Activated naive CD4-positive, alpha-beta T cell (primary cell): ENCODE measurements around the gene PRKCB.

Source experiments
- DNase-seq, 4 experiments: peaks; one replicate each; lab custom pipeline; 2025; lab: John Stamatoyannopoulos, UW

PRKCB gene

DNA sequence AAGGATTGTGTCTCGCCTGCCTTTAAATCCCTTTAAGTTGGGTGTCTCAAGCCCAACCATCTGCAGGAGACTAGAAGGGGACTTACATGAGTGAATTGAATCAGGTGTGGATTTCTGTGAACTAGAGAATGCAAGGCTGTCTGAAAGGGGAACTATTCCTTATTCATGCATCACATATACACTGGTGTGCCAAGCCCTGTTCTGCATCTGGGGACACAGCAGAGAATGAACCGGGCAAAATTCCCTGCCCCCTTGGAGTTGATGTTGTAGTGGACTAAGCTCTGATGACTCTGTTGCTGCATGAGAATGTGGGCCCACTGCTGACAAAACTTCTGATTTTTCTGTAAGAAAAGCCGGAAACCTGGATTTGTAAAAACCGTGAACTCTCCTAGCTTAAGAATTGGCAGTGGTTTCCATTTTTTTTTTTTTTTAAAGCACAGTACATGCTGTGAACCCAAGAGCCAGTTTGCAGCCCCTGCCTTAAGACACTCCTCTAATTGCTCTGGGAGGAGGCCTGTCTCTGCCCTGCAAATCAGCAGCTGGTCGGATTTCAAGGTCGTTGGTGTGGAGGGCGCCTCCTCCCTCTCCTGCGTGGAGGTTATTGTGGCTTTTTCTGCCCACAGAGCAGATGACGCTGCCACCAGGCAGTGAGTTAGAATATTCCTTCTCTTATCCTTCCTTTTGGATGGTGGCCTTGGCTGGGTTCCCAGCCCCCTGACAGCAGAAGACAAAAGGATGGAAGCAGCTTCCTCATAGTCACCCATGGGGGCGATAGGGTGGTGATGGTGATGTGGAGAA, 131.0 kb downstream of the PRKCB start:
- DNase-seq = no peak

DNA sequence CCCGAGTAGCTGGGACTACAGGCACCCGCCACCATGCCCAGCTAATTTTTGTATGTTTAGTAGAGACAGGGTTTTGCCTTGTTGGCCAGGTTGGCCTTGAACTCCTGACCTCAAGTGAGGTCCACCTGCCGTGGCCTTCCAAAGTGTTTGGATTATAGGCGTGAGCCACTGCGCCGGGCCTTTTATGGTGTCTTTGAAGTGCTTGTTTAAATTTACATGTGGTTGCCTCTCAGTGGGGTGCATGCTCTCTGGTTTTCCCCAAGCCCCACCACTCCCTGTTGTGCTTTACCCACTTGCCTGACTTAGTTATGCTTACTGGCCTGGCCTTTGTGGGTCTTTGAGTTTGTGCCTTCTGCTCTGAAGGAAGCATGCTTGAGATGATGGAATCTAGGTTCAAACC, 132.0 kb downstream of the PRKCB start:
- no peak for DNase-seq

DNA sequence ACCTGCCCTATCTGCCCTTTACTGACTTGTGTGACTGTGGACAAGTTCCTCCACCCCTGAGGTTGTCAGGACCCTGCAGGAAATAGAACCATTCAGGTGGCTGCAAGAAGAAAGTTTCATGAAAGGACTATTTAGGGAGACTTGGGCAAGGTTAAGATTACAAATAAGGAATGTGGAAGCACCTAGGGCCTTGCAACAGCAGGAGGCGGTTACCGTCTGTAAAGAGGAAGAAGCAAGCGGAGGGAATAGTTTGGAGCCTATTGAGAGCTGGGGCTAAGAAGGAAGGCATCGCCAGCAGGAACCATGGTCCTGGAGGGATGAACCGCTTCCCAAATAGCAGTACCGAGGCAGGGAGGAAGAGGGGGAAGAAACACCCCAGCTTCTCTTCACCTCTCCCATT, 132.4 kb downstream of the PRKCB start:
- no peak for DNase-seq

DNA sequence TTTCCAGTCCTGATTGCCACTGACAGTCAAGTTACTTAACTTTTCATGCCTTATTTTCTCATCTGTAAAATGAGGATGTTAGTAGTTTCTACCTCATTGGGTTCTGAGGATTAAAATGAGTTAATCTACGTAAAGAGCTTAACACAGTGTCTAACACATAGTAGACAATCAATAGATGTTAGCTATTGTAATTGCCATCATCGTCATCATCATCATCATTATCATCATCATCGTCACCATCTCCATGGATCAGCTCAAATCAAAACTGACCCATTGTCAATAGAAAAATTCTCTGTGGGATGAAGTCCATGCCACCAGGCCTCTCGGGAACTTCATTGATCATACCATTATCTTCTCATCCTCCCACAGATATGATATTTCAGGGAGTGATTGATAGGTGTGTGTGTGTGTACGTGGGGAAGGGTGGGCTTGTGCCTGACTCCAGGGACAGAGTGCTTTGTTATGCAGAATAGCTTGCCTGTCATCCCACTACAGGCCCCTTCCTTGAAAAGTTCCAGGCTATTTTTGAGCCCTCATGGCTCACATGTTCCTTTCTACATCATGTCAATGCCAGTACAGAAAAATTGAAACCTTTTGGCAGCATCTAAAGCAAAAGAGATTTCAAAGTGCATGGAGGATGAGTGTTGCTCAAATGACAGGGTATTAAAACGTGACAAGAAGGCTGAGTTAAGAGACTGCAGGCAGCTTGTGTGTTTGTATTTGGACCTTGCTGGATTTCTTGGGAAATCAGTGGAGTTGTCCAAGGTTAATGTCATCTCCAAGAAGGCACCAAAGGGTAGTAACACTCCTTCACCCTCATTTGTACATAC, 133.9 kb downstream of the PRKCB start:
- DNase-seq = no peak

GRCh38 chr16:23974223-23974622, 138.4 kb downstream of the PRKCB start:
- DNase-seq = no peak

- no peak for DNase-seq
Measured at GRCh38 chr16:23975293-23975692, 139.5 kb downstream of the PRKCB start.

DNA sequence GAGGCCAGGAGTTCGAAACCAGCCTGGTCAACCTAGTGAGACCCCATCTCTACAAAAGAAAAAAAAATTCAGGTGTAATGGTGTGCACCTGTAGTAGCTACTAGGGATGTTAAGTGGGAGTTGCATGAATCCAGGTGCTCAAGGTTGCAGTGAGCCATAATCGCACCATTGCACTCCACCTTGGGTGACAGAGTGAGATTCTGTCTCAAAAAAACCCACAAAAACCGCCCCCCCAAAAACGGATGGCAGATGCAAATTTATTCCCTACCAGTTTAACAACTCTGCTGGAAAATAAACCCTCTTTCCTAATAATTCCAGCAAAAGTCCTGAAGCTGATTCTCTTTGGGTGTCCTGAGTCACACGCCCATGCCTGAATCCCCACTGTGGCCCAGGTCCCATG, 140.3 kb downstream of the PRKCB start:
- no peak for DNase-seq

GRCh38 chr16:23976524-23976923, 140.7 kb downstream of the PRKCB start:
- DNase-seq = no peak

DNA sequence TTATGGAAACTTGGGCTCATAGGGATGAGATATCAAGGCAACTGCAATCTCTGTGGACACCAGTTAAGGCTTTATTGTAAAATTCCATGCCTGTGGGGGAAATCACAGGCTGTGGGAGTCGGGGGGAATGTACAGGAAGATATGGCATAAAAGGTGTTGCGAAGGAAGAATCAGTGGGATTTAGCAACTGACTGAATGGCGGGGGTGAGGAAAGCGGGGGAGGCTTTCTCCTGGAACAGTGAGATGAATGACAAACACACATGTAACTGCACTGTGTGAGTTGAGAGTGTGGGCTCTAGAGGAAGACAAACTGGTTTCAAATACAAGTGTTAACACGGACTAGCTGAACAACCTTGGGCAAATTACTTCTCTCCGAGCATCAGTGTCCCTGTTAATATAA, 143.7 kb downstream of the PRKCB start:
- no peak for DNase-seq

DNA sequence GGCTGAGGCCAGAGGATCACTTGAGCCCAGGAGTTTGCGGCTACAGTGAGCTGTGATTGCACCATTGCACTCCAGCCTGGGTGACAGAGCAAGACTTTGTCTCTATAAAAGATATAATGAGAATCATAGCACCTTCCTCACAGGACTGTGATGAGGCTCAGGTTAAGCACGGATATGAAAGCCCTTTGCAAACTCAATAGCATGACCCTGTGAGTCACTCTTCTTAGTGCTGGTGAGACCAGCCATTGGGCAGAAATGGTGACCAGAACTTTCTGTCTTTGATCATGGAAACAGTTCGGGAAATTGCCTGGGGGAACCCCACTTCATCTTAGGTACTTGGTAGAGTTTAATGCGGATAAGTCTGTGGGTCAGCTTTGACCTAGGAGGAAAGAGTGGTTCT, 144.2 kb downstream of the PRKCB start:
- no peak for DNase-seq

GRCh38 chr16:23981429-23982399, 145.9 kb downstream of the PRKCB start:
- DNase-seq = no peak

- DNase-seq = no peak
Measured at GRCh38 chr16:23986455-23986854, 150.7 kb downstream of the PRKCB start.

- no peak for DNase-seq
Measured at GRCh38 chr16:23987443-23987842, 151.7 kb downstream of the PRKCB start.

- DNase-seq = no peak
Measured at GRCh38 chr16:23990507-23990906, 154.7 kb downstream of the PRKCB start.

DNA sequence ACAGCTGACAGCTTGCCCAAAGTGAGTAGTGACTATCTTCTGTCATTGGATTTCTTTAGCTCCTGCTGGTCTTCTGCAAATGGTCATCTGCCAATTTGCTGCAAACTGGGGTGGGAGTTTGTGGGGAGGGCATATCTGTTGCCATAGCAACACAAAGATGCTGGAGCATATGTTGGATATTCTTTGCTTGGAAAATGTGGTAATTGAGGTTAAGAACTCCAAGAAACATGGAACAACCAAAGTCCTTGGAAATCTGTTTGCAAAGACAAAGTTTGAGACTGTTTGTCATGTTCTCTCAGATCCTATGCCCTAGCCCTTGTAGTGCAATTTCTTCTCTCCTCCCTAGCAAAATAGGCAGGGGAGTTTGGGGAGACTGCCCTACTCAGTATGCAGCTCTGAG, 155.3 kb downstream of the PRKCB start:
- no peak for DNase-seq

GRCh38 chr16:23994615-23995014, 158.8 kb downstream of the PRKCB start:
- no peak for DNase-seq

- no peak for DNase-seq
Measured at GRCh38 chr16:23996258-23996955, 160.6 kb downstream of the PRKCB start.

DNA sequence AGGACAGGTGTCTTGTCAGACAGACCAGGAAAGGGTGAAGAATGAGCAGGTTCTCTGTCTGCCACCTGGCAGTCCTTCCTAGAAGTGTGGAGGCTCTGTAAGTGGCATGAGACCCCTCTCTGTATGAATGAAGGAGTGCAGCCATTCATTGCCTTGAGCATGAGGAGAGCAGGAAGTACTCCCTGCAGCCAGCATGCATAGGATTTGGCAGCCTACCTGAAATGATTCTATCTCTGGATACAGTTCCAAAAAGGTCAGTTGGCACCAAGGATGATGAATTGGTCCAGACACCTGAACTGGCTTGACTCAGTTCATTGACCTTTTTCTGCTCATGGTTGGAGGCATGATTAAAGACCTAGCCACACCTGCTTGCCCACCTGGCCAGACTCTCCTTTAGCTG, 163.0 kb downstream of the PRKCB start:
- no peak for DNase-seq

DNA sequence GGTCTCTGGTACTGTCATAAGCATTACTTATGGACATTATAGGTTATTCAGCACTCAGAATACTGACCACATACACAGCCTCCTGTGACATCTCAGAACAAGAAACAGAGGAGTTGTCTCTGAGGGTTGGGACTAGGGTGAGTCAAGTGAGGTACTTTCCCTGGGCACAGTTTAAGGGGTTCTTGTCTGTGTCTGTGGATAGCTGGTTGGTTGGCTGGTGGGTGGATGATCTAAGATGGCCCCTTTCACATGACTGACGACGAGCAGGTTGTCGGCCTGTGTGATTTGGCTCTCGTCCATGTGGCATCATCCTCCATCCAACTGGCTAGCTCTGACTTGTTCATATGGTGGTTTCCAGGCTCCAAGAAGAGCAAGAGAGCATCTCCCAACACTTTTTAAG, 163.9 kb downstream of the PRKCB start:
- no peak for DNase-seq

GRCh38 chr16:24001710-24002109, 165.9 kb downstream of the PRKCB start:
- DNase-seq = no peak

DNA sequence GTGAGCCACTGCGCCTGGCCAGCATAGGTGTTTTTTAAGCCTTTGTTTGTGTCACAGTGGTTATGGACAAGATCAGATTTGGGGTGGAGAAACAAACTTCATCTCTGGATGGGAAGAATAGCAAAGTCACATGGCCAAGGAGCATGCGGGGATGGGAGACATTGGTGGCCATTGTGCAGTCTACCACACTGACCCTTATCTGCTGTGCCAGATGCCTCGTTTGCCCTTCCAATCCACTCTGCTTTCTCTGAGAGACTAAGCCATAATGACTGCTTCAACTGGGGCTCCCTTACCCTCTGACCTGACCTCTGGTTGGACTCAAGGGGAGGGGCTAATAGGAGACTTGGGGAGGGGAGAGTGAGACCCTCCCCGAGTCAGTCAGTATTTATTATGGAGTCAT, 166.8 kb downstream of the PRKCB start:
- DNase-seq = no peak

GRCh38 chr16:24005577-24005976, 169.8 kb downstream of the PRKCB start:
- no peak for DNase-seq
